Trophoblast cell (in vitro differentiated cells and primary cell): ENCODE results near the gene DISC1.
"Not testable (repeated sequence)": the region's sequence is repeated elsewhere in the genome, so short reads cannot be mapped to it uniquely, and the experiment has no call there.

ENCODE experiments used
- DNase-seq, 2 donors: peaks; one replicate each; pipeline ENCODE4 v3.0.0-alpha.2; 2016
- H2AFZ ChIP-seq: 2 replicates; pipeline ENCODE4 v1.6.1; 2013; ENCODE audit warnings: low read length, moderate library complexity, mild to moderate bottlenecking; ENCODE audit not compliant: insufficient read depth, poor library complexity
- H2AK5ac ChIP-seq: 2 replicates; pipeline ENCODE4 v1.6.1; 2013; ENCODE audit warnings: mild to moderate bottlenecking, low read length
- H2BK120ac ChIP-seq: 2 replicates; pipeline ENCODE4 v1.6.1; 2013; ENCODE audit warnings: low read length, mild to moderate bottlenecking, moderate library complexity; ENCODE audit not compliant: insufficient read depth, poor library complexity
- H2BK12ac ChIP-seq: 2 replicates; pipeline ENCODE4 v1.6.1; 2013; ENCODE audit warnings: mild to moderate bottlenecking, low read length, moderate library complexity
- H2BK5ac ChIP-seq: 2 replicates; pipeline ENCODE4 v1.6.1; 2013; ENCODE audit warnings: low read length, low read depth, moderate library complexity, mild to moderate bottlenecking; ENCODE audit not compliant: poor library complexity
- H3K14ac ChIP-seq: 2 replicates; pipeline ENCODE4 v1.6.1; 2013; ENCODE audit warnings: mild to moderate bottlenecking, low read length
- H3K18ac ChIP-seq: 2 replicates; pipeline ENCODE4 v1.6.1; 2013; ENCODE audit warnings: mild to moderate bottlenecking, low read length
- H3K23ac ChIP-seq: 2 replicates; pipeline ENCODE4 v1.6.1; 2013; ENCODE audit warnings: low read length
- H3K27ac ChIP-seq: 2 replicates; pipeline ENCODE4 v1.5.1; 2013; ENCODE audit warnings: low read depth, mild to moderate bottlenecking, inconsistent platforms, low read length, moderate library complexity
- H3K27me3 ChIP-seq: 2 replicates; pipeline ENCODE4 v1.6.1; 2013; ENCODE audit warnings: inconsistent platforms, mild to moderate bottlenecking, low read length, moderate library complexity; ENCODE audit not compliant: insufficient read depth
- H3K36me3 ChIP-seq, 2 experiments: 1 replicate in 1 of 2; 2 replicates in 1 of 2; pipeline ENCODE4 v1.6.1; 2013; ENCODE audit warnings: low read length in 2 of 2, mild to moderate bottlenecking in 2 of 2, moderate library complexity in 1 of 2; ENCODE audit not compliant: insufficient read depth in 2 of 2, control insufficient read depth in 1 of 2
- H3K4ac ChIP-seq: 2 replicates; pipeline ENCODE4 v1.6.1; 2013; ENCODE audit warnings: low read depth, mild to moderate bottlenecking, low read length, moderate library complexity
- H3K4me1 ChIP-seq, 2 experiments: 1 replicate in 1 of 2; 2 replicates in 1 of 2; pipeline ENCODE4 v1.6.1; 2013; ENCODE audit warnings: low read length in 2 of 2, mild to moderate bottlenecking in 2 of 2, moderate library complexity in 1 of 2; ENCODE audit not compliant: insufficient read depth in 2 of 2, control insufficient read depth in 1 of 2
- H3K4me2 ChIP-seq: 2 replicates; pipeline ENCODE4 v1.6.1; 2013; ENCODE audit warnings: inconsistent platforms, mild to moderate bottlenecking, low read length, moderate library complexity
- H3K4me3 ChIP-seq: 2 replicates; pipeline ENCODE4 v1.5.1; 2013; ENCODE audit warnings: mild to moderate bottlenecking, low read depth, low read length, inconsistent platforms
- H3K79me1 ChIP-seq: one replicate; pipeline ENCODE4 v1.6.1; 2013; ENCODE audit warnings: low read length
- H3K79me2 ChIP-seq: 2 replicates; pipeline ENCODE4 v1.6.1; 2013; ENCODE audit warnings: low read length, mild to moderate bottlenecking; ENCODE audit not compliant: control insufficient read depth, insufficient read depth, poor library complexity
- H3K9ac ChIP-seq: 2 replicates; pipeline ENCODE4 v1.6.1; 2013; ENCODE audit warnings: mild to moderate bottlenecking, low read length
- H3K9me3 ChIP-seq: 2 replicates; pipeline ENCODE4 v1.6.1; 2013; ENCODE audit warnings: low read depth, mild to moderate bottlenecking, control low read depth, inconsistent platforms, low read length; ENCODE audit not compliant: insufficient read depth
- H4K12ac ChIP-seq: 2 replicates; pipeline ENCODE4 v1.6.1; 2013; ENCODE audit warnings: low read depth, mild to moderate bottlenecking, low read length, moderate library complexity
- H4K8ac ChIP-seq: 2 replicates; pipeline ENCODE4 v1.6.1; 2013; ENCODE audit warnings: low read depth, mild to moderate bottlenecking, low read length, moderate library complexity
- H4K91ac ChIP-seq: one replicate; pipeline ENCODE4 v1.6.1; 2013; ENCODE audit warnings: low read depth, mild to moderate bottlenecking, low read length, moderate library complexity
- WGBS: extraction: QIAGEN DNeasy Blood & Tissue Kit; methylation state at CpG from one replicate; pipeline ENCODE4 v1.1.7; 2013; ENCODE audit warnings: missing lambda C conversion rate; ENCODE audit not compliant: insufficient read length, insufficient coverage; ENCODE audit errors: extremely low coverage; 5-methylcytosine and 5-hydroxymethylcytosine counted together

DISC1 gene

DNA sequence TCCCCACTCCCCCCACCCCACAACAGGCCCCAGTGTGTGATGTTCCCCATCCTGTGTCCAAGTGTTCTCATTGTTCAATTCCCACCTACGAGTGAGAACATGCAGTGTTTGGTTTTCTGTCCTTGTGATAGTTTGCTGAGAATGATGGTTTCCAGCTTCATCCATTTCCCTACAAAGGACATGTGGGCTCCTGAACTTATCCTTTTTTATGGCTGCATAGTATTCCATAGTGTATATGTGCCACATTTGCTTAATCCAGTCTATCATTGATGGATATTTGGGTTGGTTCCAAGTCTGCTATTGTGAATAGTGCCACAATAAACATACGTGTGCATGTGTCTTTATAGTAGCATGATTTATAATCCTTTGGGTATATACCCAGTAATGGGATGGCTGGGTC lies 280.7 kb downstream of the DISC1 start:
- H2AK5ac ChIP-seq, H3K4me1 ChIP-seq, H3K27me3 ChIP-seq, H2BK12ac ChIP-seq, H3K36me3 ChIP-seq, H3K79me1 ChIP-seq, H2AFZ ChIP-seq, H3K4me2 ChIP-seq, H4K12ac ChIP-seq, H3K23ac ChIP-seq, H3K18ac ChIP-seq, H3K14ac ChIP-seq, H3K9ac ChIP-seq, H4K91ac ChIP-seq, H3K4me3 ChIP-seq, H2BK5ac ChIP-seq, H4K8ac ChIP-seq, H3K27ac ChIP-seq, H2BK120ac ChIP-seq, DNase-seq, H3K79me2 ChIP-seq, H3K9me3 ChIP-seq, H3K4ac ChIP-seq: not testable (repeated sequence)
- WGBS, result no CpG with 5 or more reads among the region's 2 CpGs

GRCh38 chr1:231913493-231913892 lies 286.9 kb downstream of the DISC1 start:
- no peak overlapping the region for H2BK120ac ChIP-seq
- H3K4me2 ChIP-seq, result no peak overlapping the region
- no peak overlapping the region for H3K18ac ChIP-seq
- H4K8ac ChIP-seq, result no peak overlapping the region
- no peak overlapping the region for H2BK5ac ChIP-seq
- H2BK12ac ChIP-seq, result no peak overlapping the region
- H2AFZ ChIP-seq, result no peak overlapping the region
- WGBS, result no CpG with 5 or more reads among the region's 7 CpGs
- H3K36me3 ChIP-seq, result no peaks in the 10 kb centered on the region
- no peaks in the 10 kb centered on the region for H3K9me3 ChIP-seq
- no peaks in the 10 kb centered on the region for H3K79me2 ChIP-seq
- H3K79me1 ChIP-seq, result no peaks in the 10 kb centered on the region
- H4K12ac ChIP-seq, result no peak overlapping the region
- DNase-seq, result no peak
- H3K14ac ChIP-seq, result no peak overlapping the region
- H2AK5ac ChIP-seq, result no peak overlapping the region
- no peak overlapping the region for H3K4me3 ChIP-seq
- H3K27ac ChIP-seq, result no peak overlapping the region
- H3K27me3 ChIP-seq, result no peaks in the 10 kb centered on the region
- H3K4ac ChIP-seq, result no peak overlapping the region
- no peak overlapping the region for H3K9ac ChIP-seq
- no peak overlapping the region for H3K23ac ChIP-seq
- H3K4me1 ChIP-seq, result no peaks in the 10 kb centered on the region
- H4K91ac ChIP-seq, result no peak overlapping the region

DNA sequence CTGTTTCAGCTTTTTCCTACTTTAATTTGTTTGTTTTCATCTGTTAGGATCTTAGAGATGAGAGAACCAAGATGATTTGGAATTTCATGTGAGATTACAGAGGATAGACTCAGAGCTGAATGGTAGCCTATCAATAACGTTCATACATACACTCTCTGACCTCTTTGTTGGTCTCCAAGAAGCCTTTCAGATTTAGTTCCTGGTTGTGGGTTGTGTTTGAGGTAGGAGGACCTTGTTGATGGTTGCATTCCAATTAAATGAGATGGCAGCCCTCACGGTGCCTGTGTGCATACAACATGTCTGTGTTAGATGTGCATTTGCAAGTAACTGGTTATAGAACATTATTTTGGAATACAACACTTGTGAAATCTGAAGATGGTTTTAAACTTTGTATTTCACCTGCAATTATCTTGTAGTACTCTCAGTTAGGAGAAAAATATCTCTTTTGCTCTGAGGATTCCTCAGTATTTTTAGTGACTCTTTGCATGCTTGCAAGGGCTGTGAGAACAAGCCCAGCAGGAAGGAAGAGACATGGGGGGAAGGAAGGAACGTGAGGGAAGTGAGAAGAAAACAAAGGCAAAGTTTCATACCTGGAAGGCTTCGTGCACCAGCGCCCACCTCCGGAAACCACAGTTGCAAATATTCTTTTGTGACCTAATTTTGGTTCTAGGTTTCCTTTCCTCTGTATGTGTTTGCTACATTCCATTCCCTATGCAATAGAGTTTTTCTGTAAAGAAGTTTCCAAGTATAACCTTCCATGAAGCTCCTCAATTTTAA lies 291.8 kb downstream of the DISC1 start:
- Histone ChIP-seq H3K9ac (no peak overlapping the region), H2BK5ac (no peak overlapping the region), H3K18ac (no peak overlapping the region), H3K4me1 (no peaks in the 10 kb centered on the region), H2AK5ac (no peak overlapping the region), H3K4ac (no peak overlapping the region), H3K23ac (no peak overlapping the region), H3K79me2 (no peaks in the 10 kb centered on the region), H3K27me3 (no peaks in the 10 kb centered on the region), H2BK12ac (no peak overlapping the region), H3K36me3 (no peaks in the 10 kb centered on the region), H3K27ac (no peak overlapping the region), H4K91ac (no peak overlapping the region), H2BK120ac (no peak overlapping the region), H2AFZ (no peak overlapping the region), H3K79me1 (no peaks in the 10 kb centered on the region), H4K8ac (no peak overlapping the region), H3K4me3 (no peak overlapping the region), H3K4me2 (no peak overlapping the region), H4K12ac (no peak overlapping the region), H3K14ac (no peak overlapping the region), H3K9me3 (no peaks in the 10 kb centered on the region)
- DNase-seq, result no peak
- WGBS, result no CpG with 5 or more reads among the region's 6 CpGs

- H3K36me3 ChIP-seq, result no peaks in the 10 kb centered on the region
- no peak overlapping the region for H2BK12ac ChIP-seq
- H3K27ac ChIP-seq, result no peak overlapping the region
- H3K23ac ChIP-seq, result no peak overlapping the region
- no peak for DNase-seq
- no peak overlapping the region for H3K4me3 ChIP-seq
- no peak overlapping the region for H4K91ac ChIP-seq
- H3K4me2 ChIP-seq, result no peak overlapping the region
- H3K9ac ChIP-seq, result no peak overlapping the region
- H2AFZ ChIP-seq, result no peak overlapping the region
- H3K9me3 ChIP-seq, result no peaks in the 10 kb centered on the region
- H2BK120ac ChIP-seq, result no peak overlapping the region
- no CpG with 5 or more reads among the region's 4 CpGs for WGBS
- H4K12ac ChIP-seq, result no peak overlapping the region
- no peak overlapping the region for H3K4ac ChIP-seq
- no peak overlapping the region for H3K14ac ChIP-seq
- no peak overlapping the region for H2AK5ac ChIP-seq
- H3K27me3 ChIP-seq, result no peaks in the 10 kb centered on the region
- no peak overlapping the region for H4K8ac ChIP-seq
- H3K79me2 ChIP-seq, result no peaks in the 10 kb centered on the region
- no peaks in the 10 kb centered on the region for H3K79me1 ChIP-seq
- H2BK5ac ChIP-seq, result no peak overlapping the region
- no peaks in the 10 kb centered on the region for H3K4me1 ChIP-seq
- no peak overlapping the region for H3K18ac ChIP-seq
These were observed 292.8 kb downstream of the DISC1 start for GRCh38 chr1:231919239-231919885.
